Natural killer cell (primary cell): ENCODE results near the gene CACNG1. TPM values are rescaled to one million over a fixed set of nuclear protein-coding genes. Genes with fewer than 3 reads are reported as not detected.

ENCODE experiments used
- ATAC-seq, 3 donors: fragments of 150-1000 bp in 2 of 3; fragments of 200-7000 bp in 1 of 3; cut with Tn5 transposase; 1 replicate in 1 of 3; 2 replicates in 2 of 3; pipeline ENCODE4 v1.10.0; 2021; ENCODE audit warnings: mild to moderate bottlenecking in 2 of 3, moderate library complexity in 2 of 3
- DNase-seq, 2 donors: peaks; one replicate each; pipeline versions ENCODE4 v3.0.0 to v3.0.0-alpha.2; 2013 to 2021; ENCODE audit warnings: mixed read lengths in 1 of 2
- H3K27ac ChIP-seq: one replicate; pipeline ENCODE4 v1.5.1; 2013; ENCODE audit warnings: mild to moderate bottlenecking, low read length
- H3K27me3 ChIP-seq: one replicate; pipeline ENCODE4 v1.6.1; 2013; ENCODE audit warnings: low read length; ENCODE audit not compliant: control insufficient read depth, insufficient read depth
- H3K36me3 ChIP-seq: one replicate; pipeline ENCODE4 v1.6.1; 2013; ENCODE audit warnings: low read length; ENCODE audit not compliant: control insufficient read depth, insufficient read depth
- H3K4me1 ChIP-seq: one replicate; pipeline ENCODE4 v1.6.1; 2013; ENCODE audit warnings: low read length; ENCODE audit not compliant: control insufficient read depth, insufficient read depth
- H3K4me3 ChIP-seq: one replicate; pipeline ENCODE4 v1.5.1; 2013; ENCODE audit warnings: low read length
- H3K9me3 ChIP-seq: one replicate; pipeline ENCODE4 v1.6.1; 2013; ENCODE audit warnings: low read length; ENCODE audit not compliant: control insufficient read depth, insufficient read depth
- H3K27ac Mint-ChIP-seq, 2 donors: one replicate each; pipeline ENCODE4 v1.8.0; 2022; ENCODE audit warnings: mild to moderate bottlenecking in 2 of 2, mixed read lengths in 2 of 2, moderate library complexity in 1 of 2
- H3K27me3 Mint-ChIP-seq, 2 donors: one replicate each; pipeline ENCODE4 v1.8.0; 2022; ENCODE audit warnings: low read depth in 2 of 2, mixed read lengths in 2 of 2
- H3K36me3 Mint-ChIP-seq: one replicate; pipeline ENCODE4 v1.8.0; 2022; ENCODE audit warnings: mixed read lengths
- H3K4me1 Mint-ChIP-seq, 2 donors: one replicate each; pipeline ENCODE4 v1.8.0; 2022; ENCODE audit warnings: mixed read lengths in 2 of 2
- H3K4me3 Mint-ChIP-seq: one replicate; pipeline ENCODE4 v1.8.0; 2022; ENCODE audit warnings: mild to moderate bottlenecking, moderate library complexity, mixed read lengths
- H3K9me3 Mint-ChIP-seq, 2 donors: one replicate each; pipeline ENCODE4 v1.8.0; 2022; ENCODE audit warnings: mixed read lengths in 2 of 2
- CTCF ChIP-seq: fragments of 200-600 bp; IDR thresholded peaks from one replicate; pipeline ENCODE4 v1.8.0; 2022; ENCODE audit warnings: antibody characterized with exemption
- WGBS: methylation state at CpG from one replicate; pipeline ENCODE4 v1.1.7; 2013; ENCODE audit warnings: missing lambda C conversion rate; ENCODE audit not compliant: insufficient coverage; 5-methylcytosine and 5-hydroxymethylcytosine counted together
- intact Hi-C: fragments of 100-400 bp; cut with micrococcal nuclease; formaldehyde crosslinking; loops from one replicate; pipeline ENCODE4 v1.14.2; 2022
- total RNA-seq, 4 donors: library from RNA; stranded (reverse); fragments of 120-200 nt in 1 of 4; gene quantifications; one replicate each; pipeline versions ENCODE4 v1.2.3 to v1.2.4, GENCODE V29; 2013 to 2022

CACNG1 gene
- total RNA-seq, 3 donors from 2014 or later (not counting 1 experiment from before 2014, with no cell fraction given) = not detected

GRCh38 chr17:67044940-67045339 lies 586 bp downstream of the CACNG1 start:
- Histone ChIP-seq H3K9me3 (peaks cover 19% of the 10 kb centered on the region), H3K27me3 (no peaks in the 10 kb centered on the region), H3K4me1 (no peaks in the 10 kb centered on the region), H3K36me3 (no peaks in the 10 kb centered on the region), H3K4me3 (no peak overlapping the region), H3K27ac (no peak overlapping the region)
- ATAC-seq (no peak), DNase-seq (no peak)
- 88% methylated on average over 5 of the region's 5 CpGs for WGBS
- intact Hi-C loops = no loop called here
- H3K9me3 Mint-ChIP-seq = peaks cover 2 to 9% of the 10 kb centered on the region in 2 donors
- no peak overlapping the region for H3K27ac Mint-ChIP-seq
- H3K4me3 Mint-ChIP-seq = no peak overlapping the region
- H3K27me3 Mint-ChIP-seq = no peaks in the 10 kb centered on the region
- no peaks in the 10 kb centered on the region for H3K4me1 Mint-ChIP-seq
- H3K36me3 Mint-ChIP-seq = peaks cover 18% of the 10 kb centered on the region
- TF ChIP-seq CTCF = no peak

GRCh38 chr17:67046398-67046797 lies 2.0 kb downstream of the CACNG1 start:
- H3K4me1 ChIP-seq = no peaks in the 10 kb centered on the region
- no peaks in the 10 kb centered on the region for H3K36me3 ChIP-seq
- Mint-ChIP-seq H3K27me3 (no peaks in the 10 kb centered on the region), H3K9me3 (peaks cover 2 to 9% of the 10 kb centered on the region in 2 donors), H3K4me3 (no peak overlapping the region), H3K27ac (no peak overlapping the region), H3K36me3 (peaks cover 18% of the 10 kb centered on the region), H3K4me1 (no peaks in the 10 kb centered on the region)
- TF ChIP-seq CTCF = no peak
- no peak overlapping the region for H3K4me3 ChIP-seq
- no peak for ATAC-seq
- no peak for DNase-seq
- H3K27ac ChIP-seq = no peak overlapping the region
- intact Hi-C loops = no loop called here
- whole genome bisulfite sequencing = 80% methylated on average over 4 of the region's 4 CpGs
- H3K27me3 ChIP-seq = no peaks in the 10 kb centered on the region
- H3K9me3 ChIP-seq = peaks cover 22% of the 10 kb centered on the region

- no peak overlapping the region for H3K27ac ChIP-seq
- peaks cover 22% of the 10 kb centered on the region for H3K9me3 ChIP-seq
- no peak overlapping the region for H3K4me3 ChIP-seq
- no peaks in the 10 kb centered on the region for H3K4me1 ChIP-seq
- H3K36me3 ChIP-seq = no peaks in the 10 kb centered on the region
- TF ChIP-seq CTCF = no peak
- 100% methylated on average over 1 of the region's 1 CpG for WGBS
- ATAC-seq (no peak), DNase-seq (no peak)
- Mint-ChIP-seq H3K27me3 (no peaks in the 10 kb centered on the region), H3K4me3 (no peak overlapping the region), H3K27ac (no peak overlapping the region), H3K36me3 (peaks cover 18% of the 10 kb centered on the region), H3K4me1 (no peaks in the 10 kb centered on the region), H3K9me3 (peaks cover 2 to 9% of the 10 kb centered on the region in 2 donors)
- no peaks in the 10 kb centered on the region for H3K27me3 ChIP-seq
- intact Hi-C loops = no loop called here
These were observed 3.0 kb downstream of the CACNG1 start for GRCh38 chr17:67047382-67047781.

- H3K9me3 ChIP-seq = peaks cover 22% of the 10 kb centered on the region
- H3K4me1 Mint-ChIP-seq = no peaks in the 10 kb centered on the region
- H3K27me3 Mint-ChIP-seq = no peaks in the 10 kb centered on the region
- ATAC-seq (no peak), DNase-seq (no peak)
- intact Hi-C loops = no loop called here
- WGBS = 83% methylated on average over 1 of the region's 5 CpGs
- no peaks in the 10 kb centered on the region for H3K4me1 ChIP-seq
- H3K27ac ChIP-seq = no peak overlapping the region
- H3K27me3 ChIP-seq = no peaks in the 10 kb centered on the region
- H3K9me3 Mint-ChIP-seq = peaks cover 2 to 9% of the 10 kb centered on the region in 2 donors
- H3K4me3 ChIP-seq = no peak overlapping the region
- no peak overlapping the region for H3K4me3 Mint-ChIP-seq
- no peaks in the 10 kb centered on the region for H3K36me3 ChIP-seq
- peaks cover 18% of the 10 kb centered on the region for H3K36me3 Mint-ChIP-seq
- TF ChIP-seq CTCF = no peak
- H3K27ac Mint-ChIP-seq = no peak overlapping the region
These were observed 4.8 kb downstream of the CACNG1 start for GRCh38 chr17:67049025-67049739.
